K562 (cell line): Measurements from ENCODE around the gene CLCF1. TPM values are rescaled to one million over a fixed set of nuclear protein-coding genes. Genes with fewer than 3 reads are reported as not detected.

ENCODE experiments used
- EP300 ChIP-seq: IDR thresholded peaks from 2 replicates; pipeline ENCODE4 v1.6.1; 2012; ENCODE audit warnings: low read length, improper control_type of control experiment
- EP400 ChIP-seq: fragments of 450-650 bp; IDR thresholded peaks from 2 replicates; pipeline ENCODE4 v1.6.1; 2017; ENCODE audit warnings: antibody characterized with exemption, mild to moderate bottlenecking, moderate library complexity
- GABPA ChIP-seq: fragments of 200-800 bp; sonication (Bioruptor generic); conservative IDR thresholded peaks from 2 replicates; pipeline ENCODE4 v1.6.1; 2016; ENCODE audit warnings: low read depth, missing genetic modification characterization, missing compliant biosample characterization
- MAFK ChIP-seq: IDR thresholded peaks from 2 replicates; pipeline ENCODE4 v1.6.1; 2011; ENCODE audit warnings: low read length, improper control_type of control experiment
- MECOM ChIP-seq: fragments of 250-450 bp; sonication (Bioruptor Pico); IDR thresholded peaks from 2 replicates; pipeline ENCODE4 v1.8.0; 2022; ENCODE audit warnings: inconsistent platforms
- POLR2AphosphoS2 ChIP-seq: IDR thresholded peaks from 2 replicates; pipeline ENCODE4 v1.6.1; 2012; ENCODE audit warnings: low read length, improper control_type of control experiment
- RBFOX2 ChIP-seq: fragments of 200-400 bp; formaldehyde crosslinking; IDR thresholded peaks from 2 replicates; pipeline ENCODE4 v1.6.1; 2017; ENCODE audit warnings: low read depth, mild to moderate bottlenecking, low read length, moderate library complexity
- XRCC5 ChIP-seq: fragments of 200-400 bp; formaldehyde crosslinking; IDR thresholded peaks from 2 replicates; pipeline ENCODE4 v1.6.1; 2017; ENCODE audit warnings: low read depth, mild to moderate bottlenecking, low read length
- ZC3H8 ChIP-seq: fragments of 450-650 bp; IDR thresholded peaks from 2 replicates; pipeline ENCODE4 v1.6.1; 2017
- polyA plus RNA-seq, 8 experiments: library from polyadenylated mRNA; depleted of rRNA in 4 of 8; stranded (reverse) in 5 of 8; unstranded in 3 of 8; fragments of >200 nt; fragmentation: Nextera tagmentation in 2 of 8; fragmentation: Illumina TruSeq in 1 of 8; extraction: Ambion mirVana in 2 of 8; extraction: Trizol in 1 of 8; gene quantifications; 2 replicates each; pipeline versions ENCODE4 v1.2.1 to v1.2.3, GENCODE V29; 2011 to 2014; ENCODE audit warnings: inconsistent platforms in 1 of 8, missing spikeins in 1 of 8
- total RNA-seq, 7 experiments: library from RNA; depleted of rRNA in 6 of 7; stranded (reverse); fragments of >200 nt in 6 of 7; fragmentation: Illumina TruSeq in 2 of 7; extraction: Trizol in 2 of 7; gene quantifications; 2 replicates each; pipeline versions ENCODE4 v1.2.1 to v1.2.3, GENCODE V29; 2011 to 2021; ENCODE audit warnings: low replicate concordance in 1 of 7
- TF ChIP-seq, protein P1 (sequence below): fragments of 200-800 bp; sonication (Bioruptor generic); IDR thresholded peaks from 2 replicates; pipeline ENCODE4 v1.6.1; 2016; ENCODE audit warnings: missing genetic modification characterization, missing compliant biosample characterization
- TF ChIP-seq, protein P2 (sequence below): fragments of 450-650 bp; IDR thresholded peaks from 2 replicates; pipeline ENCODE4 v1.6.1; 2016; ENCODE audit warnings: borderline replicate concordance
- TF ChIP-seq, protein P3 (sequence below): fragments of 450-650 bp; IDR thresholded peaks from 2 replicates; pipeline ENCODE4 v1.6.1; 2016; ENCODE audit warnings: mild to moderate bottlenecking

The CLCF1 gene
- total and polyA plus RNA-seq, 9 of the 15 experiments (the other 6 are each of a cell fraction or from before 2014, with no cell fraction given): 0.49 to 5.8 (median 3.0) TPM

DNA sequence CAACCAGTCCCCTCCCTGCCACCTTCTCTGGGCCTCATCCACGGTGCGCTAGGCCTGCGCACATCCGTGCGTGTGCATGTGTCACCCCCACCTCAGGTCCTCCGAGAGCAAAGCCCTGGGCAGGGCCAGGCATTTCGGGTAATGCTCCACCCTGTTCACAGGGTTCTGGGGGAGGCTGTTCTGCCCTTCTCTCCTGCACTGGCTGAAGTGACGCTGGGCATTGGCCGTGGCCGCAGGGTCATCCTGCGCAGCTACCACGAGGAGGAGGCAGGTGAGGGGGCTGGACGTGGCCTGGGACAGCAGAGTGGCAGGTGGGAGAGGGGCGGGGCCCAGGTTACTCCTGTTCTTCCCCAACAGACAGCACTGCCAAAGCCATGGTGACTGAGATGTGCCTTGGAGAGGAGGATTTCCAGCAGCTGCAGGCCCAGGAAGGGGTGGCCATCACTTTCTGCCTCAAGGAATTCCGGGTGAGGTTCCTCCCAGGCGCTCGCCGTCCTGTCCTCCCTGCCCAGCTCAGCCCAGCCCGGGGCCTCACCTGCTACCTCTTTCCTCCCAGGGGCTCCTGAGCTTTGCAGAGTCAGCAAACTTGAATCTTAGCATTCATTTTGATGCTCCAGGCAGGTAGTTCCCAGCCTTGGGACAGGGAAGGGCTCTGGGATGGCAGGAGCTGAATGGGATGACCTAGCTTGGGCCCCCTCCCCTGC lies 22.3 kb upstream of the CLCF1 start (continued):
- TF ChIP-seq, protein P1, sequence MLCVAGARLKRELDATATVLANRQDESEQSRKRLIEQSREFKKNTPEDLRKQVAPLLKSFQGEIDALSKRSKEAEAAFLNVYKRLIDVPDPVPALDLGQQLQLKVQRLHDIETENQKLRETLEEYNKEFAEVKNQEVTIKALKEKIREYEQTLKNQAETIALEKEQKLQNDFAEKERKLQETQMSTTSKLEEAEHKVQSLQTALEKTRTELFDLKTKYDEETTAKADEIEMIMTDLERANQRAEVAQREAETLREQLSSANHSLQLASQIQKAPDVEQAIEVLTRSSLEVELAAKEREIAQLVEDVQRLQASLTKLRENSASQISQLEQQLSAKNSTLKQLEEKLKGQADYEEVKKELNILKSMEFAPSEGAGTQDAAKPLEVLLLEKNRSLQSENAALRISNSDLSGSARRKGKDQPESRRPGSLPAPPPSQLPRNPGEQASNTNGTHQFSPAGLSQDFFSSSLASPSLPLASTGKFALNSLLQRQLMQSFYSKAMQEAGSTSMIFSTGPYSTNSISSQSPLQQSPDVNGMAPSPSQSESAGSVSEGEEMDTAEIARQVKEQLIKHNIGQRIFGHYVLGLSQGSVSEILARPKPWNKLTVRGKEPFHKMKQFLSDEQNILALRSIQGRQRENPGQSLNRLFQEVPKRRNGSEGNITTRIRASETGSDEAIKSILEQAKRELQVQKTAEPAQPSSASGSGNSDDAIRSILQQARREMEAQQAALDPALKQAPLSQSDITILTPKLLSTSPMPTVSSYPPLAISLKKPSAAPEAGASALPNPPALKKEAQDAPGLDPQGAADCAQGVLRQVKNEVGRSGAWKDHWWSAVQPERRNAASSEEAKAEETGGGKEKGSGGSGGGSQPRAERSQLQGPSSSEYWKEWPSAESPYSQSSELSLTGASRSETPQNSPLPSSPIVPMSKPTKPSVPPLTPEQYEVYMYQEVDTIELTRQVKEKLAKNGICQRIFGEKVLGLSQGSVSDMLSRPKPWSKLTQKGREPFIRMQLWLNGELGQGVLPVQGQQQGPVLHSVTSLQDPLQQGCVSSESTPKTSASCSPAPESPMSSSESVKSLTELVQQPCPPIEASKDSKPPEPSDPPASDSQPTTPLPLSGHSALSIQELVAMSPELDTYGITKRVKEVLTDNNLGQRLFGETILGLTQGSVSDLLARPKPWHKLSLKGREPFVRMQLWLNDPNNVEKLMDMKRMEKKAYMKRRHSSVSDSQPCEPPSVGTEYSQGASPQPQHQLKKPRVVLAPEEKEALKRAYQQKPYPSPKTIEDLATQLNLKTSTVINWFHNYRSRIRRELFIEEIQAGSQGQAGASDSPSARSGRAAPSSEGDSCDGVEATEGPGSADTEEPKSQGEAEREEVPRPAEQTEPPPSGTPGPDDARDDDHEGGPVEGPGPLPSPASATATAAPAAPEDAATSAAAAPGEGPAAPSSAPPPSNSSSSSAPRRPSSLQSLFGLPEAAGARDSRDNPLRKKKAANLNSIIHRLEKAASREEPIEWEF: no peak
- TF ChIP-seq EP400 (no peak), ZC3H8 (no peak), XRCC5 (no peak), POLR2AphosphoS2 (peak; percentile 27; the same call in 1 of the 2 replicates), MAFK (peak; percentile 44; the same call in 1 of the 2 replicates), MECOM (CRISPR knock-in tag) (no peak), GABPA (no peak), RBFOX2 (0 out of 2 replicates have a peak, but pooled peaks have one; percentile 33), EP300 (no peak)
- TF ChIP-seq, protein P2, sequence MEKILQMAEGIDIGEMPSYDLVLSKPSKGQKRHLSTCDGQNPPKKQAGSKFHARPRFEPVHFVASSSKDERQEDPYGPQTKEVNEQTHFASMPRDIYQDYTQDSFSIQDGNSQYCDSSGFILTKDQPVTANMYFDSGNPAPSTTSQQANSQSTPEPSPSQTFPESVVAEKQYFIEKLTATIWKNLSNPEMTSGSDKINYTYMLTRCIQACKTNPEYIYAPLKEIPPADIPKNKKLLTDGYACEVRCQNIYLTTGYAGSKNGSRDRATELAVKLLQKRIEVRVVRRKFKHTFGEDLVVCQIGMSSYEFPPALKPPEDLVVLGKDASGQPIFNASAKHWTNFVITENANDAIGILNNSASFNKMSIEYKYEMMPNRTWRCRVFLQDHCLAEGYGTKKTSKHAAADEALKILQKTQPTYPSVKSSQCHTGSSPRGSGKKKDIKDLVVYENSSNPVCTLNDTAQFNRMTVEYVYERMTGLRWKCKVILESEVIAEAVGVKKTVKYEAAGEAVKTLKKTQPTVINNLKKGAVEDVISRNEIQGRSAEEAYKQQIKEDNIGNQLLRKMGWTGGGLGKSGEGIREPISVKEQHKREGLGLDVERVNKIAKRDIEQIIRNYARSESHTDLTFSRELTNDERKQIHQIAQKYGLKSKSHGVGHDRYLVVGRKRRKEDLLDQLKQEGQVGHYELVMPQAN: no peak
- TF ChIP-seq, protein P3, sequence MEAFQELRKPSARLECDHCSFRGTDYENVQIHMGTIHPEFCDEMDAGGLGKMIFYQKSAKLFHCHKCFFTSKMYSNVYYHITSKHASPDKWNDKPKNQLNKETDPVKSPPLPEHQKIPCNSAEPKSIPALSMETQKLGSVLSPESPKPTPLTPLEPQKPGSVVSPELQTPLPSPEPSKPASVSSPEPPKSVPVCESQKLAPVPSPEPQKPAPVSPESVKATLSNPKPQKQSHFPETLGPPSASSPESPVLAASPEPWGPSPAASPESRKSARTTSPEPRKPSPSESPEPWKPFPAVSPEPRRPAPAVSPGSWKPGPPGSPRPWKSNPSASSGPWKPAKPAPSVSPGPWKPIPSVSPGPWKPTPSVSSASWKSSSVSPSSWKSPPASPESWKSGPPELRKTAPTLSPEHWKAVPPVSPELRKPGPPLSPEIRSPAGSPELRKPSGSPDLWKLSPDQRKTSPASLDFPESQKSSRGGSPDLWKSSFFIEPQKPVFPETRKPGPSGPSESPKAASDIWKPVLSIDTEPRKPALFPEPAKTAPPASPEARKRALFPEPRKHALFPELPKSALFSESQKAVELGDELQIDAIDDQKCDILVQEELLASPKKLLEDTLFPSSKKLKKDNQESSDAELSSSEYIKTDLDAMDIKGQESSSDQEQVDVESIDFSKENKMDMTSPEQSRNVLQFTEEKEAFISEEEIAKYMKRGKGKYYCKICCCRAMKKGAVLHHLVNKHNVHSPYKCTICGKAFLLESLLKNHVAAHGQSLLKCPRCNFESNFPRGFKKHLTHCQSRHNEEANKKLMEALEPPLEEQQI: no peak
